ENCODE measurements around the gene P2RX7.

DNA sequence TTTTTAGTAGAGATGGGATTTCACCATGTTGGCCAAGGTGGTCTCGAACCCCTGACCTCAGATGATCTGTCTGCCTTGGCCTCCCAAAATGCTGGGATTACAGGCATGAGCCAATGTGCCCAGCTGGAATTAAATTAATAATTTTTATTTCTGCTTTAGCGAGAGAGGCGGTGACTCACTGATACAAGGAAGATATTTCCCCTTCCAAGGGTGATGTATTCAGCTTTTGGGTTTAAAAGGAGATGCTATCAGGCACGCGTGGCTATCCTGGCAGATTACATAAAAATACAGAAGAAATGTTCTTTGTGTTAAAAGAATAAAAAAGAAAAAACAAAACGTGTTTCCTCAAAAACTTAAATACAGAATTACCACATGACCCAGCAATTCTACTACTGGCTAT lies 12.4 kb upstream of the P2RX7 start:
- TF ChIP-seq EP300 (IDR thresholded peaks at IDR 0.05; ENCODE audit: borderline replicate concordance), result no peak
- no peak for TF ChIP-seq CEBPB (IDR thresholded peaks at IDR 0.05)
- TF ChIP-seq TCF12 (IDR thresholded peaks at IDR 0.05; ENCODE audit: low read depth), result no peak
- no peak for TF ChIP-seq TAF1 (IDR thresholded peaks at IDR 0.05; ENCODE audit: low read depth)
